GM18511 (cell line): ENCODE results near the gene LDLR.
"Not testable (repeated sequence)": the region's sequence is repeated elsewhere in the genome, so short reads cannot be mapped to it uniquely, and the experiment has no call there.

Source experiments
- ATAC-seq: cut with Tn5 transposase; IDR thresholded peaks from one replicate; pipeline ENCODE4 v1.9.1; 2021; ENCODE audit warnings: mild to moderate bottlenecking, moderate library complexity; ENCODE audit not compliant: unreplicated experiment

LDLR gene

GRCh38 chr19:11138601-11139300 lies 49.5 kb downstream of the LDLR start:
- no peak for ATAC-seq

- ATAC-seq = not testable (repeated sequence)
These were observed 50.8 kb downstream of the LDLR start for GRCh38 chr19:11140023-11140538.

DNA sequence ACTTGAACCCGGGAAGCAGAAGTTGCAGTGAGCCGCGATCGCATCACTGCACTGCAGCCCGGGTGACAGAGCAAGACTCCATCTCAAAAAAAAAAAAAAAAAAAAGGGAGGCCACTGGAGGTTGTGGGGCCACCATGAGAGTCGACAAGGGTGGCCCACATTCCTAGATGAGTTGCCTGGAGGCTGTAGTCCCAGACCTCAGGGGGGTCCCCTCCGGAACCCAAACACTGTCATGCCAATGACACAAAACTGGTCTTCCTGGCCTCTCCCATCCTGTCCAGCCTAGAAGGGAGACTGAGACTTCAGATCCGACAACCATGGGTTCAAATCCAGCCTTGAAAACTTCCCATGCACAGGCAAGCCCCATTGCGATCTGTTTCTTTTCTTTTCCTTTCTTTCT lies 51.6 kb downstream of the LDLR start:
- ATAC-seq = no peak

DNA sequence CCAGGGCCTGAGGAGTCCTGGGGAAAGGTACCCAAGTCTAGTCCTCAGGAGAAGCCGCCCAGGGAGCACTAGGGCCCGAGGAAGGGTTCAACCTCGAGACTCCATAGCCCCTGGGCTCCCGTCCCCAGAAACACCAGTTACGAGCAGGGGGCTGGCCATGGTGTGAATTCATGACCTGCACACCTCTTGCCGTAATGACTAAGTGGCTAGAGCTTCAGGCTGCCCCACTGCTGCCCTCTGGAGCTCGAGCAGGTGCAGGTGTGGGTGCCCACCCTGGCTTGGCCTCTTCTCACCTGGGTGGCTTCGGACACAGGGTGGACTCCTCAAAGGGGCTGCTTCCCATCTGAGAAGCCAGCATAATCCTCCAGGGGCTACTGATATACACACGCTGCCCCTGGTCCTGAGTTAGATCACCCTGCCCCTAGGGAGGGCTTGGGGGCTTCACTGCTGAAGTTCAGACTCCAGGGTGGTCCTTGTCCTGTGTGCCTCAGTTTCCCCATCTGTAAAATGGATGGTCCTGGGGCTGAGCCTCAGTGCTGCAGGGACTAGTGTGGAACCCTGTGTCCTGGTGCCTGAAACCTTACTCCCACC lies 52.8 kb downstream of the LDLR start:
- ATAC-seq = no peak

GRCh38 chr19:11142528-11143171 lies 53.4 kb downstream of the LDLR start:
- no peak for ATAC-seq

GRCh38 chr19:11145536-11145924 lies 56.3 kb downstream of the LDLR start:
- no peak for ATAC-seq

DNA sequence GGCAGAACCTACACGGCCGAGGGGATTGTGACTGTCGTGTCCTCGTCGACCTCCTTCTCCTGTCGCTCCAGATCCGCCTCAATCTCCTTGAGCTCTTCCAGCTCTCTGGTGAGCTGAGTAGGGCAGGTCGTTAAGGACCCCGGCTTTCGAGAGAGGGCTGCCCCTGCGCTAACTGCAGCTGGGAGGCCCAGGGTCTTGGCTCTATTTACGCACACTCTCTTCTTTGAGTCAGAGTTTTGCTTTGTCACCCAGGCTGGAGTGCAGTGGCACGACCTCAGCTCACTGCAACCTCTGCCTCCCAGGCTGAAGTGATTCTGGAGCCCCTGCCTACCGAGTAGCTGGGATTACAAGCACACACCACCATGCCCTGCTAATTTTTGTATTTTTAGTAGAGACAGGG lies 58.7 kb downstream of the LDLR start:
- no peak for ATAC-seq

DNA sequence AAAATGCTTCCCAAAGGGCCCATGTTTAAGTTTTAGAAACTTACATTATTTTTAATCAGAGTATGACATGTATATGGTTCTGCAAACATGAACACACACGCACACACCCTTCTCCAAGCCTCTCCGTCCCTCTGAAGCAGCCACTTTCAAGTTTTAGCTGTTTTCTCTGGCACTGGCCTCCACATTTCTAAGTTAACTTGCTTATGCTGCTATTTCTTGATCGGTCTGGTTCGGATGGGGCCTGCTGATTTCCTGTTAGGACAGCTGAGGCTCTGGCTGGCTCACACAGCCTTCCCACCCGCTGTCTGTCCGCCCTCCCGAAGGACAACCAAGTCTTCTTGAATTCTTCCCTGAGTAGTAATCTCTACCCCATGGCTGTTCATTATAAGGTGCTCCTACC lies 61.9 kb downstream of the LDLR start:
- no peak for ATAC-seq

GRCh38 chr19:11152318-11153062 lies 63.2 kb downstream of the LDLR start:
- no peak for ATAC-seq

DNA sequence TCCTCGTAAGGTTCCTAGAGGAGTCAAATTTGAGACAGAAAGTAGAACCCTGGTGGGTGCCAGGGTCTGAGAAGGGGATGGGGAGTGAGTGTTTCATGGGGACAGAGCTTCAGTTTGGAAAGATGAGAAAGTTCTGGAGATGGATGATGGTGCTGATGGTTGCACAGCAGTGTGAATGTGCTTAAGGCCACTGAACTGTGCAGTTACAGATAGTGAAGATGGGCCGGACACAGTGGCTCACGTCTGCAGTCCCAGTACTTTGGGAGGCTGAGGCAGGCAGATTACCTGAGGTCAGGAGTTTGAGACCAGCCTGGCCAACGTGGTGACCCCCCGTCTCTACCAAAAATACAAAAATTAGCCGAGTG lies 65.4 kb downstream of the LDLR start:
- ATAC-seq = no peak

DNA sequence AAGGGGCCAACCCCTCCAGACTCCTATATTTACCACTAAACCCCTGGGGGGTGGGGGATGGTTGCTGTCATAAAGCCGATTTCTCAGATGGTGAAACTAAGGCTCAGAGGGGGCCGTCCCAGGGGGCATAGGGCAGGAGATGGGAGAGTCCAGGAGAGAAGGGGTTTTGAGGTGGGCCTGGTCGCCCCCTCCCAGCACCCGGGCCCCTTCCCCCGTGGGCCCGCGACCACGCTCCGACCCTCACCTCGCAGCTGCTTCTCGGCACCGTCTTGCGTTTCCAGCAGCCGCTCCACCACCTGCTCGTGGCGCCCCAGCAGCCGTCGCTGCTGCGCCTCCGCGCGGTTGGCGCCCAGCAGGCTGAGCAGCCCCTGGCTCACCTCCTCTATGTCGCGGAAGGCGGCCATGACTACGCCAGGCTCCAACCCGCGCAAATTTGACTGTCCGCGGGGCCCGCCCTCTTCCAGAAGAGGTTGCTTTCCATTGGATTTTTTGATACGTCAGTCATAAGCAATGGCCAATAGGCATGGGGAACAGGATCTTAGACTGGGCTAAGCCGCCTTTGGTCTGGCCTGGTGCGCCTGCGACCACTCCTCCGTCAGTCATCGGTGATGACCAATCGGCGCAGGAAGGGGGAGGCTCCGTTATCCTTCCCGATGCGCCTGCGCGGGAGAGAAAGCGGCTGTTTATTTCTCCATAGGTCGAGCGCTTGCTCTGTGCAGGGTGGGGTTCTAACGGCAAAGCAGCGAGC lies 66.3 kb downstream of the LDLR start, which contains the start of gene SPC24:
Gene SPC24 (minus strand): TSS at position 410 of the 748 bp plus-strand sequence. CDS start 6 bp downstream, at position 404.
- ATAC-seq = peak; percentile 99

- no peak for ATAC-seq
These were observed 70.6 kb downstream of the LDLR start for GRCh38 chr19:11159598-11160439.

GRCh38 chr19:11160440-11160768 lies 71.1 kb downstream of the LDLR start:
- not testable (repeated sequence) for ATAC-seq

- no peak for ATAC-seq
These were observed 75.0 kb downstream of the LDLR start for GRCh38 chr19:11164296-11164695.

GRCh38 chr19:11164879-11165406 lies 75.7 kb downstream of the LDLR start:
- ATAC-seq = no peak

DNA sequence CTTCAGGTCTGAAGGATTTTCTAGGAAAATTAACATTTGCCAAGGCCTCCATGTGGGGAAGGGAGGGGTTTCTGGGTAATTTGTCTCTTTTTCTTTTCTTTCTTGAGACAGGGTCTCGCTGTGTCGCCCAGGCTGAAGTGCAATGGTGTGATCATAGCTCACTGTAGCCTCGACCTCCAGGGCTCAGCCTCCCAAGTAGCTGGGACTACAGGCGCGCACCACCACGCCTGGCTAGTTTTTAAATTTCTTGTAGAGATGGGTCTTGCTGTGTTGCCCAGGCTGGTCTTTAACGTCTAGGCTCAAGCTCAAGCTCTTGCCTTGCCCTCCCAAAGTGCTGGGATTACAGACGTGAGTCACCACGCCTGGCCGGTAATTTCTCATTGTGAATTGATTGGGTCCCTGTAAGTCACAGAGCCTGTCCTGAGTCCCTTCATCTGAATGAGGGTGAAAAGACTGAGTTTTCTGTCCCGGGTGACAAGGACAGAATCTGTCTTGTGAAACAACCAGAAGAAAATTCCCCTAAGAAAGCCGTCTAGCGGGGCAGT lies 76.3 kb downstream of the LDLR start:
- no peak for ATAC-seq

- ATAC-seq = no peak
These were observed 77.2 kb downstream of the LDLR start for GRCh38 chr19:11166281-11167142.

DNA sequence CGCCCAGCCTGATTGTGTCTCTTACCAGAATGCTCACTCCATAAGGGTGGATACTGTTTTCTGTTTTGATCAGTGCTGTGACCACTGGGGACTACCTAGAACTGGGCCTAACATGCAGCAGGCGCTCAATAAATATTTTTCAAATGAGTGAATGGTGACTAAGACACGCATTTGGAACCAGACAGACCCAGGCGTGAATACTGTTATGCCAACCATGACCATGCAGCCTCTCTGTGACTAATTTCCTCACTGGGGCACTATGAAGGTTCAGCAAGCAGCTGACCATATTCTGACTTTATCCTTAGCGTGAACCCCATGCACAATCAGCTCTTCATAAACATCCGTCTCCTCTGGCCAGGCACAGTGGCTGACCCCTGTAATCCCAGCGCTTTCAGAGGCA lies 79.3 kb downstream of the LDLR start:
- no peak for ATAC-seq
